Dedifferentiated amniotic fluid mesenchymal stem cell (primary cell): ENCODE data around the gene RPL13.
A peak's percentile ranks its signal among the peaks of the same experiment; 100 is the strongest.
"Not testable (repeated sequence)": the region's sequence is repeated elsewhere in the genome, so short reads cannot be mapped to it uniquely, and the experiment has no call there.

Source experiments
- DNase-seq: peaks from one replicate; pipeline ENCODE4 v3.0.0-alpha.2; 2016; ENCODE audit errors: extremely low spot score

Gene RPL13

GRCh38 chr16:89563639-89564392 lies 3.3 kb downstream of the RPL13 start:
- no peak for DNase-seq

DNA sequence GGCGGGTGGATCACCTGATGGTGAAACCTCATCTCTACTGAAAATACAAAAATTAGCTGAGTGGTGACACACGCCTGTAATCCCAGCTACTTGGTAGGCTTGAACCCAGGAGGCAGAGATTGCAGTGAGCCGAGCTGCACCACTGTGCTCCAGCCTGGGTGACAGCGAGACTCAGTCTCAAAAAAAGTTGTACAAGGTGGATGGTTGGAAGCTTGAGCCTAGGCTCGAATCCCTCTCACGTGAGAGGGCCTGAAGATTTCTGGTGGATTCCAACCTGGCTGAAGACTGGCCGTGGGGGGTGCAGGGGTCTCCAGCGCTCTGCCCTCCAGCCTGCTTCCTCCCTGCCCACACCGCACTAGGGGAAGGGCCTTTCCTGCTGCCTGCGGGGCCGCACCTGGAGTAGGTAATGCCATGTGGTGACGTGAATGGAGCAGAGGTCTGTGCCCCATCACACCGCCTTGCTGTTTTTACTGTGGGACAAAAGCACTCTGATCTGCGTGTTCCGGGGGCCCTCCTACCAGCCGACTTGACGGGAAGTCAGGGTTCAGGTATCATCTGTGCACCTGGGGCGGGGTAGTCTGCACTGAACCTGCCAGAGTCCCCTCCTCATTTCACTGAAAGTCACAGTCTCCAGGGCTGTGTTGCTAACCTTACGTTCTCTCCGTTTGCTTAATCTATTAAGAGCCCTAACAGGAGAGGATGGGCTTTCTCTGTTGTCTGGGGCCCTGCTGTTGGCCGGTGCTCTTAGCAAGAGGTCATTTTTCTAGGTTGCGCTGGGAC lies 4.2 kb downstream of the RPL13 start:
- no peak for DNase-seq

DNA sequence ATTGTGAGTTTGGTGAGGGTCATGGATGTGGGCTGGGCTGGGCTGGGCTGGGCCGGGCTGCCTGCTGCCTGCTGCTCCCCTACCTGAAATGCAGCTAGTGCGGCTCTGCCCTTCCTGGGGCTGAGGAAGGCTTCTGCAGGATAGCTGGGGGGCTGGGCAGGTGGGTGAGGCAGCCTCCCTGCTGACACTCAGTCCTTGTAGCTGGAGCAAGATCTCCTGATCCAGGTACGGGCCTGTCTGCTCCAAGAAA lies 4.7 kb downstream of the RPL13 start:
- DNase-seq = no peak

GRCh38 chr16:89565506-89566372 lies 5.3 kb downstream of the RPL13 start:
- DNase-seq = no peak

- no peak for DNase-seq
These were observed 7.4 kb downstream of the RPL13 start for GRCh38 chr16:89567656-89568594.

DNA sequence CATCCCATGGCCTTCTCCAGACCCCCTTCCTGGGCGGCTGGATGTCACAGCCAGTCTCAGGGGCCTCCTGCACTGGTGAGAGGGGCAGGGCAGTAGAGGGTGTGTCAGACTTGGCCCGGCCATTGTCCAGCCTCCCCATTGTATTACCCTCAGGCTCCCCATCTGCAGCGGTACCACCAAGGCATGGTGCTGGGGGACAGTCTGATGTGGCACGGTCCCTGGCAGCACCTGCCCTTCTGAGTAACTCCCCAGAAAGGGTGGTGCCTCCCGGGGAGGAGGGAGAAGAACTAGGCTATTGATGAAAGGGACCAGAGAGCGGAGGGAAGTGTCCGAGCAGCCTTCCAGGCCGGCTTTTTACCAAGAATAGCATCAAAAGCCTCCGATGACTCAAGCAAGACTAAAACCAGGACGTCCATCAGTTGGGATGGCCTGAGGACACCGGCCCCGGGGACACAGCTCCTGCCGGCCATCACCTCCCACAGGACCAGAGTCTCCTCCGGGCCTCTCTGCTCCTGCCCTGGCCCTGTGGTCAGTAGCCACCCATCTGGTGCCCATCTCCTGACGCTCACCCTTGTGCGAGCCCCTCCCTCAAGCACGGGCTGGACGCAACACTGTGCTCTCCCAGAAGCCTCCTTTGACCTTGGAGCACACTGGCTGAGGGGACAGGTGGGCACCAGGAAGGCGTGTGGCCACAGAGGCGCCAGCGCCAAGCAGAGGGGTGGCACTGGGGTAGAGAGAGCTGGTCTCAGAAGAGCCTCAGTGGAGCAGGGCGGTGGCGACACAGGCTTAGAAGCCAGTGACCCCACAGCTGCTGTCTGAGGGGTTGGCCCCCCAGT lies 9.2 kb downstream of the RPL13 start:
- DNase-seq = no peak

DNA sequence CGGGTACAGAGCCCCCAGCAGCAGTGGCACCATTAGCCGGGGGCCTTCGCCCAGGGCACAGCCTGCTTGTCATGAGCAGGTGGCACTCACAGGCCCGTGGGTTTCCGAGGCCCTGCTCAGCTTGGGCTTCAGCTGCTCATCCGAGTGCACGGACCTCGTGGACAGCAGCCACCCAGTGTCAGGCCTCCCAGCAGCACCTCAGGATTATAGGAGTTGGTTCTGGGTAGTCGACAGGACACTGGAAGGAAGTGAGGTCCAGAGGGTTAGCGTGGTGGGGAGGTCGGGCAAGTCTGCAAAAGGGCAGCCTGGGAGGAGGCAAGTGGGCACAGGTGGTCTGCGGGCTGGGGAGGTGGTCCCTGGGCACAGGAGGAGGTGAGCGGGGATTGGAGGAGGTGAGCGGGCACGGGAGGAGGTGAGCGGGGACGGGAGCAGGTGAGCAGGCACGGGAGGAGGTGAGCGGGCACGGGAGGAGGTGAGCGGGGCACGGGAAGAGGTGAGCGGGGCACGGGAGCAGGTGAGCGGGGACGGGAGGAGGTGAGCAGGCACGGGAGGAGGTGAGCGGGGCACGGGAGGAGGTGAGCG lies 10.0 kb downstream of the RPL13 start:
- no peak for DNase-seq

- DNase-seq = not testable (repeated sequence)
These were observed 10.6 kb downstream of the RPL13 start for GRCh38 chr16:89570983-89571598.

GRCh38 chr16:89571636-89572035 lies 11.2 kb downstream of the RPL13 start:
- no peak for DNase-seq

DNA sequence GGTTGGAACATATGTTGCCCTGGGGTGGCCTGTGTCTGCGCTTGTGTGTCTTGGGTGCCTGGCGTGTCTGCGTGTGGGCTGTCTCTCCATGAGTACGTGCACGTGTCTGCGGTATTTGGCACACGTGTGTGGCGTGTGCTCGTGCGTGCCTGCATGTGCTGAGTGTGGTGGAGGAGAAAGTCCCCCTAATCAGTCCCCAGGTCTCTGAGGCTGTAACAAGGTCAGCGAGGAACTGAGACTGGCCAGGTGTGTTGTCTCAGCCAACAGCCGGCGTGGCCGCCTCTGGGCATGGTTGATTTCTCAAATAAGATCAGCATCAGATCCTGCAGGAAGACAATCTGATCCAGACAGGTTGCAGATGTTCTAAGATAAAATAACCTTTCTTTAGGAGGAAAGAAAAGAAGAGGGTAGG lies 11.6 kb downstream of the RPL13 start:
- DNase-seq = no peak

DNA sequence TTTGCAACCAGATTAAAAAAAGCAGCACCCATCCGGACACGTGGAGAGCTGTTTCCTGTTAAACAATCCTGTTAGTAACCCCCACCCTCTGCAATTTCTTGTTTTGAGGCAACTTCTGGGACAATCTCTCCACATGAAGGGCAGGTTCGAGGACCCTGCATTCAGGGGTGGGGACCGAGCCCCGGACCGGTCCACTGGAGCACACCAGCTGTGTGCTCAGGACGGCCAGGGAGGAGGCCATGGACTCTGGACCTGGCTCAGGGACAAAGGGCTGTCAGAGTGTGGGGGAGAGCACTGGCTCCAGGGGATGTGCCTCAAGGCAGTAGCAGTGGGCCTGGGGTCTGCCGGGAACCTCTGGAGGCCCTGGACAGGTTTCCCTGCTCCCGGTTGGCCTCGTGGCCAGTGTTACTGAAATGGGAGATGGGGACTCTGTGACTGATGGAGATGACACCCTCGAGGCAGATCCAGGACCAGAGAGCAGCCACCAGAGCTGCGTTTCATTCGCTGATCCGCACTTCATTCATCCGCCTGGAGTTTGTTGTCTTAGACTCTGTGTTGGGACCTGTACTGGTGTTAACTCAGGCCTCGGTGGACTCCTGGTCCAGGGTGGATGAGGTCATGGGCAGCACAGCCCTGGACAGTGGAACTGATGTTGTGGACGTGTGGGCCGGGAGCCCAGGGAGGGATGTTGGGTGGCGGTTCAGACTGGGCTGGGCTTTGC lies 12.2 kb downstream of the RPL13 start:
- no peak for DNase-seq

- no peak for DNase-seq
These were observed 13.6 kb downstream of the RPL13 start for GRCh38 chr16:89573826-89574680.

GRCh38 chr16:89574681-89575246 lies 14.3 kb downstream of the RPL13 start:
- peak; percentile 40 for DNase-seq

DNA sequence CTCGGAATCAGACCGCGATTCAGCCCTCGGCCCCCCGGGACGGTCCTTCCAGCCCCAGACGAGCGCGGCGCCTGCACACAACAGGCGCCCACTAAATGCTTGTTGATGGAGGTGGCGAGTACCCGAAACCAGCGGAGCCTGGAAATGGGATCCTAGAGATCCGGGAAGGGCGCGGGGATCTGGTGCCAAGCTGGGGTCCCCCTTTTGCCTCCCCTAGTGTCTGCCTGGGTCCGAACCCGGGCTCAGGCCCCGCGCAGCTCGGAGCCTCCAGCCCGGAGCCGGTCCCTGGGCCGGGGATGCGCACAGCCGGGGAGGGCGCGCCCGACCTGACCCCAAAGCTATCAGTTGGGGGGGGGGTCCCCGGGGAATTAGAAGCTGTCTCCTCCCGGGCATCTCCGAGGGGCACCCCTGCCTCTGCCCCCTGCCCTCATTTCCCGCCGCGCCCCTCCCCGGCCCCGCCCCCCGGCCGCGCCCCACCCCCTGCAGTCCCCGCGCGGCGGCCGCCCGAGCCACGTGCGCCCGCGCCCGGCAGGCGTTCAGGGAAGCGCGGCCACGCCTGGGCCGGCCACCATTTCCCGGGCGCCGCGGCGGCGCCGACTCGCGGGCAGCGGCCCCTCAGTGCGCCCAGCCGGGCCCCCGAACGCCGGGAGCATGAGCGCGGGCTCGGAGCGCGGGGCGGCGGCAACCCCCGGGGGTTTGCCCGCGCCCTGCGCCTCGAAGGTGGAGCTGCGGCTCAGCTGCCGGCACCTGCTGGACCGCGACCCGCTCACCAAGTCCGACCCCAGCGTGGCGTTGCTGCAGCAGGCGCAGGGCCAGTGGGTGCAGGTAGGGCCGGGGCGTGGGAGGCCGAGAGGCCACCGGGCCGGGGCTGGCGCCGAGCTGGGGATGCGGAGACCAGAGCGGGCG lies 15.0 kb downstream of the RPL13 start, which contains the start of gene CPNE7:
TSS of gene CPNE7 (plus strand) at position 512 of the 906 bp plus-strand sequence. CDS start at position 652, 140 bp downstream.
- no peak for DNase-seq

DNA sequence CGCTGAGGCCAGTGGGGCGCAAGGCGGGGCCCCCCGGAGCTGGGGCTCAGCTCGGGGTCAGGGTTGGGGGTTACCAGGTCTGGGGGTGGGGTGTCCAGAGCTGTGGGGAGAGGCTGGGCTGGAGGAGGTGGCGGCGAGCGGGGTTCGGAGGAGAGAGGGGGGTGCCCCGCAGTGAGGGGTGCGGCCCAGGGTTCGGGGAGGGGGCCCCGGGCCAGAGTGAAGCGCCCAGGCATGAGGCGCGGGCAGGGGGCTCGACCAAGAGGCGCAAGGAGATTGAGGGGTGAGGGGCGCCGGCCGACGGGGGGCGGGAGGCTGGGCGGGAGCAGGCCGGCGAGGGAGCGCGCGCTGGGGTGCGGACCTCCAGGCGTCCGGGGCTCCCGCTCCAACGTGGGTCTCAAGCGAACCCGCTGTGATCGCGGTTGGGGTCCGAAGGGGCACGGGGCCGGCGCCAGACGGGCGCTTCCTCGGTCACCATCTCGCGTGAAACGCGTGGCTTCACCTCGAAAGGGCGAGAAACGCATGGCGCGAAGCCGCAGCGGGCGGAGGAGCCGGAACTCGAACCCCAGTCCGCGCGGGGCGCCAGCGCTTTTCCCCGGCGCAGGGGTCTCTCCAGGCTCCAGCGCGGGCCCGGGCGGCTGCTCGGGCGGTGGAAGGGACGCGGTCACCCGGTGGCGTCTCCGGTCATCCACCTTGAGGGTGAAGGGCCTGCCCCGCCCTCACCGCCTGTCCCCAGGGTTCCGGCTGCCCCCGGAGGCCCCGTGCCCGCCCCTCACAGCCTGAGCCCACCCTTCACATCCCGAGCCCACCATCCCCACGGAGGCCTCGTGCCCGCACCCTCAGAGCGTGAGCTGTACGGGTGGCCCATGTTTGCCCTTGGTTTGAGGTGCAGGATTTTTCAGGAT lies 15.9 kb downstream of the RPL13 start:
- DNase-seq = no peak
